B cell (primary cell): ENCODE data around the gene ZDHHC24. TPM values are rescaled to one million over a fixed set of nuclear protein-coding genes. Genes with fewer than 3 reads are reported as not detected.

Source experiments
- ATAC-seq: fragments of 200-7000 bp; cut with Tn5 transposase; one replicate; pipeline ENCODE4 v1.10.0; 2021; ENCODE audit warnings: low read depth, mild to moderate bottlenecking, moderate number of reproducible peaks, moderate library complexity
- CTCF ChIA-PET: fragments of 350-600 bp; sonication (Branson Sonifier 250); formaldehyde crosslinking; loops from one replicate; lab custom pipeline; 2021; ENCODE audit warnings: antibody characterized with exemption, inconsistent platforms; lab: Charles Lee
- POLR2A ChIA-PET: fragments of 350-600 bp; sonication (Branson Sonifier 250); formaldehyde crosslinking; loops from one replicate; lab custom pipeline; 2021; ENCODE audit warnings: antibody characterized with exemption; lab: Charles Lee
- DNase-seq: peaks from one replicate; pipeline ENCODE4 v3.0.0; 2013
- H2AFZ ChIP-seq: 2 replicates; pipeline ENCODE4 v1.6.1; 2012; ENCODE audit warnings: mild to moderate bottlenecking, low read depth, low read length; ENCODE audit not compliant: insufficient read depth, poor library complexity, severe bottlenecking
- H3K27ac ChIP-seq, 2 donors: 1 replicate in 1 of 2; 2 replicates in 1 of 2; pipeline ENCODE4 v1.5.1; 2012 to 2013; ENCODE audit warnings: low read length in 2 of 2, mild to moderate bottlenecking in 2 of 2, moderate library complexity in 1 of 2
- H3K27me3 ChIP-seq, 4 experiments: fragments of 200-600 bp in 1 of 4; sonication (generic) in 1 of 4; replicated peaks in 1 of 4; 1 replicate in 2 of 4; 2 replicates in 2 of 4; pipeline versions ENCODE4 v1.6.1 to v1.7.0; 2013 to 2016; ENCODE audit warnings: low read length in 3 of 4, mild to moderate bottlenecking in 2 of 4, mixed read lengths in 1 of 4, moderate library complexity in 1 of 4; ENCODE audit not compliant: insufficient read depth in 4 of 4, control insufficient read depth in 3 of 4; ENCODE audit errors: control extremely low read depth in 1 of 4
- H3K36me3 ChIP-seq, 2 experiments: replicated peaks in 1 of 2; 1 replicate in 1 of 2; 2 replicates in 1 of 2; pipeline versions ENCODE4 v1.6.1 to v1.7.1; 2013; ENCODE audit warnings: low read length in 1 of 2; ENCODE audit not compliant: insufficient read depth in 2 of 2, control insufficient read depth in 1 of 2; ENCODE audit errors: control extremely low read depth in 1 of 2, extremely low read depth in 1 of 2
- H3K4me1 ChIP-seq, 2 donors: fragments of 200-600 bp in 1 of 2; sonication (generic) in 1 of 2; 1 replicate in 1 of 2; 2 replicates in 1 of 2; pipeline versions ENCODE4 v1.5.1 to v1.6.1; 2013 to 2017; ENCODE audit warnings: low read length in 2 of 2; ENCODE audit not compliant: control insufficient read depth in 2 of 2, insufficient read depth in 2 of 2
- H3K4me2 ChIP-seq: replicated peaks from 2 replicates; pipeline ENCODE3; 2012; ENCODE audit warnings: mild to moderate bottlenecking, low read depth, low read length; ENCODE audit not compliant: poor library complexity, severe bottlenecking
- H3K4me3 ChIP-seq, 5 experiments: fragments of 200-600 bp in 1 of 5; sonication (generic) in 1 of 5; 1 replicate in 3 of 5; 2 replicates in 2 of 5; pipeline versions ENCODE4 v1.5.1 to v1.7.0; 2011 to 2016; ENCODE audit warnings: low read length in 4 of 5, mild to moderate bottlenecking in 4 of 5, low read depth in 2 of 5, control low read depth in 1 of 5, moderate library complexity in 1 of 5; ENCODE audit not compliant: insufficient read depth in 1 of 5; ENCODE audit errors: control extremely low read depth in 1 of 5, extremely low read depth in 1 of 5
- H3K79me2 ChIP-seq: fragments of 200-600 bp; sonication (generic); one replicate; pipeline ENCODE4 v1.6.0; 2016; ENCODE audit warnings: low read length; ENCODE audit not compliant: control insufficient read depth, insufficient read depth
- H3K9ac ChIP-seq: fragments of 200-600 bp; sonication (generic); 2 replicates; pipeline ENCODE4 v1.6.1; 2017; ENCODE audit warnings: mild to moderate bottlenecking, low read length, moderate library complexity
- H3K9me3 ChIP-seq, 3 donors: one replicate each; pipeline versions ENCODE4 v1.6.1 to v1.7.1; 2013; ENCODE audit warnings: low read length in 2 of 3; ENCODE audit not compliant: control insufficient read depth in 2 of 3, insufficient read depth in 1 of 3; ENCODE audit errors: control extremely low read depth in 1 of 3
- H4K20me1 ChIP-seq: 2 replicates; pipeline ENCODE4 v1.6.0; 2012; ENCODE audit warnings: mild to moderate bottlenecking, low read length; ENCODE audit not compliant: insufficient read depth, control insufficient read depth, poor library complexity, severe bottlenecking
- H3K27ac Mint-ChIP-seq: one replicate; pipeline ENCODE4 v1.8.0; 2021; ENCODE audit warnings: mixed read lengths
- H3K27me3 Mint-ChIP-seq: one replicate; pipeline ENCODE4 v1.8.0; 2021; ENCODE audit warnings: mixed read lengths
- H3K4me1 Mint-ChIP-seq: one replicate; pipeline ENCODE4 v1.8.0; 2021; ENCODE audit warnings: mixed read lengths
- H3K4me3 Mint-ChIP-seq: one replicate; pipeline ENCODE4 v1.8.0; 2021; ENCODE audit warnings: mixed read lengths
- H3K9me3 Mint-ChIP-seq: one replicate; pipeline ENCODE4 v1.8.0; 2022; ENCODE audit warnings: mixed read lengths; ENCODE audit not compliant: insufficient read depth
- CTCF ChIP-seq: fragments of 200-600 bp; IDR thresholded peaks from one replicate; pipeline ENCODE4 v1.8.0; 2022; ENCODE audit warnings: antibody characterized with exemption, mild to moderate bottlenecking
- EZH2 ChIP-seq: IDR thresholded peaks from 2 replicates; pipeline ENCODE4 v1.6.1; 2012; ENCODE audit warnings: borderline replicate concordance, low read depth, mild to moderate bottlenecking, moderate library complexity, low read length; ENCODE audit not compliant: insufficient read depth, poor library complexity, severe bottlenecking
- WGBS: methylation state at CpG from one replicate; pipeline ENCODE4 v1.1.5; 2013; ENCODE audit warnings: missing lambda C conversion rate; ENCODE audit not compliant: insufficient coverage; 5-methylcytosine and 5-hydroxymethylcytosine counted together
- intact Hi-C: fragments of 100-400 bp; cut with micrococcal nuclease; formaldehyde crosslinking; loops from one replicate; pipeline ENCODE4 v1.10.0; 2022
- polyA plus RNA-seq: library from polyadenylated mRNA; depleted of rRNA; stranded (reverse); fragments of >200 nt; gene quantifications from 2 replicates; pipeline ENCODE4 v1.2.3, GENCODE V29; 2012
- total RNA-seq, 2 donors: library from RNA; stranded (reverse); fragments of 120-200 nt in 1 of 2; gene quantifications; 1 replicate in 1 of 2; 2 replicates in 1 of 2; pipeline versions ENCODE4 v1.2.3 to v1.2.4, GENCODE V29; 2013 to 2022

The ZDHHC24 gene
- total and polyA plus RNA-seq, 2 donors (not counting 1 experiment from before 2014, with no cell fraction given) = 29.7 to 32.6 TPM

- ChIA-PET POLR2A (no interaction called here), CTCF (interaction anchor here (1.3 kb wide), 1 partner anchor 116 kb away, joined by 4 read pairs; the partner anchor contains the start of gene RBM4B)
- Histone ChIP-seq H2AFZ (no peak overlapping the region), H3K9me3 (peaks cover 0 to 4% (median 0%) of the 10 kb centered on the region in 3 donors), H3K79me2 (no peaks in the 10 kb centered on the region), H3K27ac (no peak overlapping the region), H3K27me3 (peaks cover 0 to 26% (median 3%) of the 10 kb centered on the region in 4 experiments), H3K4me2 (no peak overlapping the region), H3K36me3 (no peaks in the 10 kb centered on the region), H3K4me1 (peaks cover 10 to 11% of the 10 kb centered on the region in 2 donors), H3K9ac (no peak overlapping the region), H3K4me3 (no peak overlapping the region), H4K20me1 (no peaks in the 10 kb centered on the region)
- TF ChIP-seq EZH2 = no peak
- Mint-ChIP-seq H3K9me3 (no peaks in the 10 kb centered on the region), H3K4me3 (no peak overlapping the region), H3K27me3 (peaks cover 13% of the 10 kb centered on the region), H3K4me1 (peaks cover 8% of the 10 kb centered on the region), H3K27ac (no peak overlapping the region)
- intact Hi-C loops = no loop called here
- 91% methylated on average over 16 of the region's 20 CpGs for WGBS
- ATAC-seq (no peak), DNase-seq (no peak)
These were observed 17.2 kb upstream of the ZDHHC24 start for GRCh38 chr11:66562907-66563583.

DNA sequence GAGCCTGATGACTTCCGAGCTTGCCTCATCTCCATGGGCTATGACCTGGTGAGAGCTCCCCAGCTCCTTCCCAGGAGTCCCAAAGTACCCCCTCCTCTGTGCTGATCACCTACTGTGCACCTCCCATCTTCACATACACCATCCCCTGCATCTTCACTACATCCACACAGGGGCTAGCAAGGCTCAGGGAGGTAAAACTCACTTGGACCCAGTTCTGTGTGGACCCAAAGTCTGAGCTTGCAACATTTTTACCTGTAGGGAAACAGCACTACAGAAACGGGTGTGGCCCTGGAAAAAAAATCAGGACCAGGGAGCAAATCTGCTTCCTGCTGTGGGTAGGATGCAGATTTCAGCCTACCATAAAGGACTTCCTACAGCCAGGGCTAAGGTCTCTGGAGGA lies 16.4 kb upstream of the ZDHHC24 start:
- no peak overlapping the region for H3K4me2 ChIP-seq
- H3K4me3 ChIP-seq = no peak overlapping the region
- H3K27me3 ChIP-seq = peaks cover 0 to 26% (median under 1%) of the 10 kb centered on the region in 4 experiments
- no peaks in the 10 kb centered on the region for H3K79me2 ChIP-seq
- Mint-ChIP-seq H3K27ac (no peak overlapping the region), H3K4me1 (peaks cover 4% of the 10 kb centered on the region), H3K9me3 (no peaks in the 10 kb centered on the region), H3K27me3 (peaks cover 16% of the 10 kb centered on the region), H3K4me3 (no peak overlapping the region)
- ChIA-PET POLR2A (no interaction called here), CTCF (interaction anchor here (0.7 to 2.1 kb wide), 2 partner anchors 16 to 116 kb away, joined by 3 to 6 read pairs; partner anchors contain the start of gene RBM4B)
- ATAC-seq (no peak), DNase-seq (no peak)
- no peak overlapping the region for H2AFZ ChIP-seq
- H3K36me3 ChIP-seq = no peaks in the 10 kb centered on the region
- H3K27ac ChIP-seq = no peak overlapping the region
- intact Hi-C loops = no loop called here
- no peaks in the 10 kb centered on the region for H4K20me1 ChIP-seq
- peaks cover 0 to 4% (median 0%) of the 10 kb centered on the region in 3 donors for H3K9me3 ChIP-seq
- 90% methylated on average over 2 of the region's 2 CpGs for WGBS
- peaks cover 5 to 6% of the 10 kb centered on the region in 2 donors for H3K4me1 ChIP-seq
- H3K9ac ChIP-seq = no peak overlapping the region
- TF ChIP-seq EZH2 (no peak), CTCF (no peak)
